GM18498 (cell line): ENCODE measurements around the gene MAP3K2.

Experiments
- ATAC-seq: cut with Tn5 transposase; IDR thresholded peaks from one replicate; pipeline ENCODE4 v1.9.1; 2021; ENCODE audit warnings: mild to moderate bottlenecking, moderate library complexity; ENCODE audit not compliant: unreplicated experiment

The MAP3K2 gene

DNA sequence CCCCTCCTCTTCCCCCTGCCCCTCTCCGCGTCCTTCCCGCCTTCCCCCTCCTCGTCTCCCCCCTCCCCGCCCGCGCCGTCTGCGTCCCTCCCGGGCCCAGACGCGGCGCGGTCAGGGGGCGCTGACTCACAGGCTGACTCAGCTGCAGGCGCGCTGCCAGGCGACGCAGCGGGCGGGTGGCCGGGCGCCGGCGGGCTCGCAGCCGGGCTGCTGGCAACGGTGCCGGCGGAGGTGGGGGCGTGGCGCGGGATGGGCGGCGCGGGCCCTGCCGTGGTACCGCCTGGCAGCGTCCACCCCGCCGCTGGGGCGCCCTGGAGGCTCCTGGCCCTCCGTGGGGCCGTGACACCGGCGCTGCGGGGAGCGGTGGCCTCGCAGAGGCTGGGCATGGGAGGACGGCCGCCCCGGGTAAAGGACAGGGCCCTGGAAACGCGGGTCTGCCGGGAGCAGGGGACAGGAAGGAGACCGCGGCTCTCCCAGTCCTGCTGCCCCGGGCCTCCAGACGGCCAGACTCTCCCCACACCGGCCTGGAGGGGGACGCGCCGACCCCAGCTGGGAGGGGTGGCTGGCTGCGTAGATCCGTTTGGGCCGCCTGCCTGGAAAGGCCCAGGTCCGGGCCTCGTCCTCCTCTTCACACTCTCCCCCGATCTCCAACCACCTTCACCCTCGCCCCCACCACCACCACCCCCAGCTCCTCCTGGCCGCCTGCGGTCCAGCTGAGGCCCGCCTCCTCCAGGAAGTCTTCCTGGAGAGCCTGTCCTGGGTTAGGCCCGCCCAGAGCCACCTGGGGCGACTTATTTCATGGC, 20.4 kb upstream of the MAP3K2 start:
- peak; percentile 80 for ATAC-seq

DNA sequence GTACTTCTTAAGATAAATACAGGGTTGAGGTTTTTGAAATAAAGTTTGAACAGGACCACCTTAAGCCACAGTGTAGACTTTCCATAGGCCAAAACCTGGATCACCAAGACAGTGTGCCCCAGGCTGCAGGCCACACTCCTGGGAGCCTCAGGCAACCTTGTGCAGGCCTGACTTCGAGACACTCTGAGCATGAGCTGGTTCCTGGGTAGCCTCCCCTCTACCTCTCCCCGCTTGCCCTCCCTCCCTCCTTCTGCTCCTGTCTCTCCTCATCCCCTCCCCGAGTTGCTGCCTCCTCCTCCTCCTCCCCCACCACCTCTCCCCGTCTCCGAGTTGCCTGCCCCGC, 19.9 kb upstream of the MAP3K2 start:
- ATAC-seq, result peak; percentile 11

- no peak for ATAC-seq
Observed at GRCh38 chr2:127407091-127407490, 19.3 kb upstream of the MAP3K2 start.

GRCh38 chr2:127406454-127406853, 18.7 kb upstream of the MAP3K2 start:
- ATAC-seq, result no peak

DNA sequence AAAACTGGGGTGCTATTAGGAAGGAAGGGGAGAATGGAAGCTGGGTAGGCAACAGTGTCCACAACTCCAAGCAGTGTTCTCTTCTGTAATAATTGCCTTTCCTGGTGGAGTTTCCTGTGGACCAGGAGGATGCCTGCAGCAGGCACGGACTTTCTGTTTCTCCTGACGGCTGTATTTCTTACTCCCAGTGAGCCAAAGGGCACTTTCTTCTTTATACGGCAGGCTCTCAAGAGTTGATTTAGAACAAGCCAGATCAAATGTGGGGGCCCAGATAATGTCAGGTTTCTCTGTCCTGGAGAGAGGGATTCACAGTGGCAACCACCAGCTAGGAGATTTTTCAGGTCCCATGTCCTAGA, 17.5 kb upstream of the MAP3K2 start:
- no peak for ATAC-seq

- ATAC-seq, result no peak
Observed at GRCh38 chr2:127404466-127405254, 16.9 kb upstream of the MAP3K2 start.

DNA sequence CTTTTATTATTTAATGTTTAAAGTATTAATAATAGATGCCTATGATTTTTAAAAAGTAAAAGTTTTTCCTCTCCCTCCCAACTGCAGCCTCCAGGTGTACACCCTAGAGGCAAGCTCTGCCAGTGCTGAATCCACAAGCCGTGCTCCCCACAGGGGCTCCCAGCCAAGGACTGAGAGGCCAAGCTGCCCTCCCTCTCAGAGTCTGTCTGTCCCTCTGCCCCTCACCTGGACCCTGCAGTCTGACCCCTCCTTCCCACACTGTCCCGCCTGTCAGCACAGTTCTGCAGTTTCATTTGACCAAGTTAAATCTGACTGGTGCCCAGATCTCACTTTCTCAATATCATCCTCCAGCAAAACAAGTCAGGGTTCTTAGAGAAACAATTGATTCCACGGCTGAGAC, 15.7 kb upstream of the MAP3K2 start:
- no peak for ATAC-seq

- ATAC-seq, result no peak
Observed at GRCh38 chr2:127401757-127402695, 14.3 kb upstream of the MAP3K2 start.

DNA sequence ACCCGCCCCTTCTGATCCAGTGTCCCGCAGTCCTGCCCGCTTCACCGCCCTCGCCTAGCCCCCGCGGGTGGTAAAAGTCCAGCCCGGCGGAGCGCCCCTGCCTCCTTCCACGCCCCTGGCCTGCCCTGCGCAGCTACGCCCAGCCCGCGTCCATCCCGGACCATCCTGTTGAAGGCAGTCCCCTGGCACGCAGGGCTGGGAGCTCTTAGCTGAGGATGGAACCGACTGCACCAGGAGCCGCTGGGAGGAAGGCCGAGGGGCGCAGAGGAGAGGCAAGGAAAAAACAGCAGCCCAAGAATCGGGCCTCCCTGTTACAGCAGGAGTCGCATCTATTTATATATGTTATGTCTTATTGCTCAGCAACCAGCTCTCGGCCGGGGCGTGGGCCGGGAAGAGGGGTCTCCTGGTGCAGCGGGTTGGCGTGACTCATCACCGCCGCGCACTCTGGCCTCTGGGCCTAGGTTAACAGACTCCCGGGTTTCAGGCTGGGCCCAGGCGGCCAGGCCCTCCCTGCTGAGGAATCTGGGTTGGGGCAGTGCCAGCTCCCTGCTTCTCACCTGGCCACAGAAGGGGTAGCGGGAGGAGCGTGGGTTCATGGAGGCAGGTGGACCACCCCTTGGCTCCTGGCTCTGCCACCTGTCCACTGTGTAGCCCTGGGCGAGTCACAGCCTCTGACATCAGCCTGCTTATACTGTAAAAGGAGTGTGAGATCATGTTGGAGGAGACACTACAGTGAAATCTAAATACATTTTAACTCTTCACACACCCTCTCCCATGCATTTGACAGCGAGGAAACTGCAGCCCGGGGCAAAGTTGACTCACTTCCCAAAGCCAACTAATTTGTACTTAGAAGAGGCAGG, 13.4 kb upstream of the MAP3K2 start:
- no peak for ATAC-seq

DNA sequence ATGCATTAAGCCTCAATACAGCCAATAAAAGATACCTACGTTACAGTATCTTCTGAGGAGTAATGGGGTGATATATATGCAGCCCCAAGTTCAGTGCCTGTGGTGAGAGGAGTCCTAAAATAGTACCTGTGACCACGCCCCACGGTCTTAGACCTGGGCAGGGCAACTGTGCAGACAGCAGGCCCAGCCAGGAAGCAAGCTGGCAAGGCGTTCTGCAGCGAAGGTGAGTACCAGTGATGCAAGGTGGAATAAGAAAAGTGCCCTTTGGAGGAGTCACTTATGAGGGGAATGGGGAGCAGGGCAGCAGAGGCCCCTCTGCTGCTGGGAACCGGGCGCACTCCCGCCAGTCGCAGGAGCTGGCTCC, 12.7 kb upstream of the MAP3K2 start:
- no peak for ATAC-seq

GRCh38 chr2:127398239-127398590, 10.4 kb upstream of the MAP3K2 start:
- ATAC-seq, result peak; percentile 94

- no peak for ATAC-seq
Observed at GRCh38 chr2:127397568-127398238, 9.9 kb upstream of the MAP3K2 start.

DNA sequence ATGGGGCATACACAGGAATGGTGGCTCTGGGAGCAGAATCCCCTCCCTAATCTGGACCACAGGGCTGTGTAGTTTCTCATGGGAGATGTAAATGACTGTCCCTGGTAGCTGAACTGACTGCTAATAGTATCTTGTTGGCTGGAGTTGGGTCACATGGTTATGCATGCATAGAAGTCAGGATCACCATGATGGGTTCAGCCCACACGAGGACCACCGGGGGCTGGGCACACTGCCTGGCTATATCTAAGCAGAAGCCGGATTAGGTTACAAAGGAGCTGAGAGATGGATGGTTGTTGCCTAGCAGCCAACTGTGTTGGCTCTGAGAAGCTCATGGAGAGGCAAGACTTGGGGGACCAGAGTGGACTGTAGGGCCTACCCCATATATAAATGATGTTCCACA, 6.7 kb upstream of the MAP3K2 start:
- ATAC-seq, result no peak

- ATAC-seq, result no peak
Observed at GRCh38 chr2:127392828-127393578, 5.2 kb upstream of the MAP3K2 start.

- no peak for ATAC-seq
Observed at GRCh38 chr2:127392133-127392827, 4.5 kb upstream of the MAP3K2 start.

- ATAC-seq, result no peak
Observed at GRCh38 chr2:127389778-127390435, 2.1 kb upstream of the MAP3K2 start.

DNA sequence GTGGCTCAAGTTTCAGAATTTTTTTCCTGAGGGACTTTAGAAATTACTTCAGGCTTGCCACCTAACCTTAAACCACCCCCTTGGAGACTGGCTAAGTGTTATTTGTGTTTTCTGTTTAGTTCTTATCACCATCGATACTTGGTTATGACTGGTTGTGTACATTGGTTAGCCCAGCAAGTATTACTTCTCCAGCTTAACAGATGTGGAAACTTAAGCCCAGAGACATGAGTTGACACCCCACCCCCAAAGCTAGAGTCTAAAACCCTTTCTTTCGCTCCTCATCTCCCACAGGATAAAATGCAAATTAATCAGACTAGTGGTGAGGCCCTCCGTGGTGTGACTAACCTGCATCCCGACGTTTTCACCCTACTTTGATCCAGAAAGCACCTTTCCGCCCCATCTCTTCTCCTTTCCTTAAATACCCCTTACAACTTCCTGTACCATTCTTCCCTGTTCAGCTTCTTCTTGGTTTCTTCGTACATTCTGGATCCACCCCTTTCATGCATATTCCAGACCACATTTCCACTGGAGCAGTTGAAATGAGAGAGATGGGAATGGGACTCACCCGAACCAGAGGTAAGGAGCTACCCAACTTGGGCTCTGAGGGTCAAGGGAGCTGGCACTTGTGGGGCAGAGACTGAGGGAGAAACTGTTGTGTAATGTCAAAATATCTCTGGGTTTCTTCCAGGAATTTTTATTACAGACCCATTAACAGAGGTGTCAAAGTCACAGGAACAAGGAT, 819 bp upstream of the MAP3K2 start:
- ATAC-seq, result peak; percentile 12
